Neural cell (in vitro differentiated cells): ENCODE data around the gene ANKRD1. TPM values are rescaled to one million over a fixed set of nuclear protein-coding genes. Genes with fewer than 3 reads are reported as not detected.

Source experiments
- H2AFZ ChIP-seq: fragments of 200-600, 300-800 bp; sonication (generic), shearing (Covaris generic); 2 replicates; pipeline ENCODE4 v1.6.0; 2014; ENCODE audit warnings: low read depth, mild to moderate bottlenecking, antibody characterized with exemption, low read length, moderate library complexity
- H3F3A ChIP-seq: fragments of 200-600 bp; shearing (Covaris generic); 2 replicates; pipeline ENCODE4 v1.6.1; 2016; ENCODE audit warnings: mild to moderate bottlenecking, moderate library complexity, mixed read lengths, antibody characterized with exemption, low read length; ENCODE audit not compliant: insufficient read depth, poor library complexity, severe bottlenecking
- H3K27ac ChIP-seq: fragments of 200-600, 300-800 bp; sonication (generic), shearing (Covaris generic); 2 replicates; pipeline ENCODE4 v1.5.1; 2014; ENCODE audit warnings: mild to moderate bottlenecking, low read length, moderate library complexity
- H3K27me3 ChIP-seq: fragments of 300-800, 200-600 bp; sonication (generic), shearing (Covaris generic); 2 replicates; pipeline ENCODE4 v1.6.0; 2014; ENCODE audit warnings: mild to moderate bottlenecking, low read depth, low read length, moderate library complexity; ENCODE audit not compliant: insufficient read depth
- H3K36me3 ChIP-seq: fragments of 300-800, 200-600 bp; sonication (generic), shearing (Covaris generic); 2 replicates; pipeline ENCODE4 v1.5.1; 2014; ENCODE audit warnings: mild to moderate bottlenecking, antibody characterized with exemption, low read length, moderate library complexity; ENCODE audit not compliant: insufficient read depth
- H3K4me2 ChIP-seq: fragments of 300-800, 200-600 bp; sonication (generic), shearing (Covaris generic); 2 replicates; pipeline ENCODE4 v1.6.0; 2014; ENCODE audit warnings: mild to moderate bottlenecking, low read length
- H3K4me3 ChIP-seq: fragments of 300-800, 200-600 bp; sonication (generic), shearing (Covaris generic); 2 replicates; pipeline ENCODE4 v1.5.1; 2014; ENCODE audit warnings: mild to moderate bottlenecking, low read length, moderate library complexity
- H3K79me2 ChIP-seq: fragments of 200-600 bp; shearing (Covaris generic); replicated peaks from 2 replicates; pipeline ENCODE4 v1.6.0; 2014; ENCODE audit warnings: mild to moderate bottlenecking, low read length, moderate library complexity; ENCODE audit not compliant: insufficient read depth
- H3K9ac ChIP-seq: fragments of 300-800, 200-600 bp; sonication (generic), shearing (Covaris generic); 2 replicates; pipeline ENCODE4 v1.6.1; 2016; ENCODE audit warnings: mild to moderate bottlenecking, low read length, mixed read lengths
- H3K9me2 ChIP-seq: fragments of 200-600 bp; shearing (Covaris generic); 2 replicates; pipeline ENCODE4 v1.6.1; 2016; ENCODE audit warnings: mild to moderate bottlenecking, low read length, mixed read lengths; ENCODE audit not compliant: insufficient read depth
- H3K9me3 ChIP-seq: fragments of 200-600, 300-800 bp; sonication (generic), shearing (Covaris generic); 2 replicates; pipeline ENCODE4 v1.6.1; 2016; ENCODE audit warnings: mild to moderate bottlenecking, mixed run types, low read length, moderate library complexity, mixed read lengths
- H4K20me1 ChIP-seq: fragments of 200-600 bp; shearing (Covaris generic); 2 replicates; pipeline ENCODE4 v1.6.1; 2016; ENCODE audit warnings: mild to moderate bottlenecking, mixed run types; ENCODE audit not compliant: insufficient read depth
- CTCF ChIP-seq: fragments of 450-650 bp; IDR thresholded peaks from 2 replicates; pipeline ENCODE4 v1.5.1; 2014; ENCODE audit warnings: antibody characterized with exemption, mild to moderate bottlenecking, moderate library complexity; ENCODE audit not compliant: poor library complexity, severe bottlenecking
- EP300 ChIP-seq: fragments of 450-650 bp; conservative IDR thresholded peaks from 2 replicates; pipeline ENCODE4 v1.6.1; 2014; ENCODE audit warnings: antibody characterized with exemption, mild to moderate bottlenecking, moderate library complexity; ENCODE audit not compliant: poor library complexity, severe bottlenecking
- EZH2 ChIP-seq: fragments of 200-600, 300-800 bp; shearing (Covaris generic), sonication (generic); IDR thresholded peaks from 2 replicates; pipeline ENCODE4 v1.6.1; 2014; ENCODE audit warnings: antibody characterized with exemption, low read length, borderline replicate concordance, mild to moderate bottlenecking; ENCODE audit not compliant: insufficient read depth, poor library complexity, severe bottlenecking
- MXI1 ChIP-seq: fragments of 450-650 bp; conservative IDR thresholded peaks from 2 replicates; pipeline ENCODE4 v1.6.1; 2014; ENCODE audit warnings: antibody characterized with exemption, mild to moderate bottlenecking; ENCODE audit not compliant: poor library complexity, severe bottlenecking
- POLR2AphosphoS5 ChIP-seq: IDR thresholded peaks from 2 replicates; pipeline ENCODE4 v1.6.1; 2012
- RAD21 ChIP-seq: fragments of 450-650 bp; conservative IDR thresholded peaks from 2 replicates; pipeline ENCODE4 v1.6.1; 2014; ENCODE audit warnings: antibody characterized with exemption, mild to moderate bottlenecking, moderate library complexity
- REST ChIP-seq: IDR thresholded peaks from 2 replicates; pipeline ENCODE4 v1.6.1; 2012; ENCODE audit warnings: borderline replicate concordance
- SMC3 ChIP-seq: fragments of 450-650 bp; conservative IDR thresholded peaks from 2 replicates; pipeline ENCODE4 v1.6.1; 2014; ENCODE audit warnings: antibody characterized with exemption, mild to moderate bottlenecking, moderate library complexity; ENCODE audit not compliant: poor library complexity
- TAF1 ChIP-seq: IDR thresholded peaks from 2 replicates; pipeline ENCODE4 v1.6.1; 2012; ENCODE audit warnings: low read depth
- polyA plus RNA-seq: library from polyadenylated mRNA; depleted of rRNA; stranded (reverse); fragments of >200 nt; gene quantifications from 2 replicates; pipeline ENCODE4 v1.2.3, GENCODE V29; 2014

ANKRD1 gene
- polyA plus RNA-seq, 1 donor from 2014 or later: not detected

GRCh38 chr10:90889636-90890035, 31.3 kb downstream of the ANKRD1 start:
- peaks cover 21% of the 10 kb centered on the region for H3K36me3 ChIP-seq
- H3K9me2 ChIP-seq: no peaks in the 10 kb centered on the region
- H3K79me2 ChIP-seq: no peaks in the 10 kb centered on the region
- no peaks in the 10 kb centered on the region for H4K20me1 ChIP-seq
- H3K27me3 ChIP-seq: no peaks in the 10 kb centered on the region
- H3K9ac ChIP-seq: no peak overlapping the region
- no peaks in the 10 kb centered on the region for H3F3A ChIP-seq
- no peak overlapping the region for H3K4me3 ChIP-seq
- TF ChIP-seq REST: no peak
- TF ChIP-seq MXI1: no peak
- no peak for TF ChIP-seq TAF1
- no peak for TF ChIP-seq EP300
- no peak for TF ChIP-seq POLR2AphosphoS5
- no peak for TF ChIP-seq RAD21
- no peak for TF ChIP-seq CTCF
- TF ChIP-seq SMC3: no peak
- no peak for TF ChIP-seq EZH2
- no peak overlapping the region for H3K4me2 ChIP-seq
- H3K27ac ChIP-seq: no peak overlapping the region
- no peaks in the 10 kb centered on the region for H3K9me3 ChIP-seq
- H2AFZ ChIP-seq: no peak overlapping the region

- Histone ChIP-seq H3K9me2 (no peaks in the 10 kb centered on the region), H4K20me1 (no peaks in the 10 kb centered on the region), H3K36me3 (peaks cover 12% of the 10 kb centered on the region), H3K4me3 (no peak overlapping the region), H3K79me2 (no peaks in the 10 kb centered on the region), H3K27me3 (no peaks in the 10 kb centered on the region), H2AFZ (no peak overlapping the region), H3K9me3 (no peaks in the 10 kb centered on the region), H3K4me2 (no peak overlapping the region), H3K9ac (no peak overlapping the region), H3K27ac (no peak overlapping the region), H3F3A (no peaks in the 10 kb centered on the region)
- TF ChIP-seq CTCF: no peak
- TF ChIP-seq SMC3: no peak
- TF ChIP-seq EP300: no peak
- TF ChIP-seq RAD21: no peak
- no peak for TF ChIP-seq POLR2AphosphoS5
- no peak for TF ChIP-seq REST
- TF ChIP-seq MXI1: no peak
- no peak for TF ChIP-seq EZH2
- no peak for TF ChIP-seq TAF1
These were observed 32.5 kb downstream of the ANKRD1 start for GRCh38 chr10:90888387-90888786.
